Neuronal stem cell (in vitro differentiated cells): ENCODE measurements around the gene PRCD.

Source experiments
- DNase-seq: peaks from one replicate; pipeline ENCODE4 v3.0.0-alpha.2; 2013; ENCODE audit warnings: low spot score
- H2AFZ ChIP-seq: one replicate; pipeline ENCODE4 v1.6.1; 2013; ENCODE audit warnings: mild to moderate bottlenecking, low read length, inconsistent platforms
- H2AK5ac ChIP-seq: 2 replicates; pipeline ENCODE4 v1.6.1; 2013; ENCODE audit warnings: low read depth, mild to moderate bottlenecking, inconsistent platforms, low read length, moderate library complexity, mixed read lengths
- H2BK120ac ChIP-seq: 2 replicates; pipeline ENCODE4 v1.6.1; 2013; ENCODE audit warnings: low read depth, mild to moderate bottlenecking, inconsistent platforms, low read length, moderate library complexity, mixed read lengths
- H2BK12ac ChIP-seq: one replicate; pipeline ENCODE4 v1.6.1; 2013; ENCODE audit warnings: low read length, inconsistent platforms
- H2BK15ac ChIP-seq: 2 replicates; pipeline ENCODE4 v1.6.1; 2013; ENCODE audit warnings: mild to moderate bottlenecking, low read length, inconsistent platforms, mixed read lengths
- H2BK5ac ChIP-seq: one replicate; pipeline ENCODE4 v1.6.1; 2013; ENCODE audit warnings: inconsistent platforms, mild to moderate bottlenecking, low read length, moderate library complexity
- H3K14ac ChIP-seq: one replicate; pipeline ENCODE4 v1.6.1; 2013; ENCODE audit warnings: low read length, inconsistent platforms
- H3K18ac ChIP-seq: 2 replicates; pipeline ENCODE4 v1.6.1; 2013; ENCODE audit warnings: low read length, inconsistent platforms
- H3K23ac ChIP-seq: 2 replicates; pipeline ENCODE4 v1.6.1; 2013; ENCODE audit warnings: low read depth, mild to moderate bottlenecking, mixed read lengths, low read length, inconsistent platforms; ENCODE audit not compliant: poor library complexity
- H3K27ac ChIP-seq: replicated peaks from 3 replicates; pipeline ENCODE4 v1.5.1; 2013; ENCODE audit warnings: low read length, inconsistent platforms
- H3K27me3 ChIP-seq, 3 experiments: 2 replicates each; pipeline ENCODE4 v1.6.1; 2013; ENCODE audit warnings: low read length in 3 of 3, mild to moderate bottlenecking in 2 of 3, inconsistent platforms in 1 of 3, low read depth in 1 of 3, mixed read lengths in 1 of 3, moderate library complexity in 1 of 3; ENCODE audit not compliant: control insufficient read depth in 3 of 3, insufficient read depth in 3 of 3
- H3K36me3 ChIP-seq, 2 donors: replicated peaks in 1 of 2; 2 replicates each; pipeline ENCODE4 v1.6.1; 2013; ENCODE audit warnings: low read length in 2 of 2; ENCODE audit not compliant: control insufficient read depth in 2 of 2, insufficient read depth in 2 of 2
- H3K4ac ChIP-seq: 2 replicates; pipeline ENCODE4 v1.6.1; 2013; ENCODE audit warnings: inconsistent platforms, mild to moderate bottlenecking, low read length, moderate library complexity
- H3K4me1 ChIP-seq, 2 donors: 1 replicate in 1 of 2; 2 replicates in 1 of 2; pipeline ENCODE4 v1.6.1; 2013; ENCODE audit warnings: low read length in 2 of 2, low read depth in 1 of 2; ENCODE audit not compliant: control insufficient read depth in 2 of 2, insufficient read depth in 1 of 2
- H3K4me2 ChIP-seq: one replicate; pipeline ENCODE4 v1.6.1; 2013; ENCODE audit warnings: mild to moderate bottlenecking, low read length, inconsistent platforms; ENCODE audit not compliant: insufficient read depth, poor library complexity, severe bottlenecking
- H3K4me3 ChIP-seq, 2 donors: 2 replicates each; pipeline ENCODE4 v1.5.1; 2013; ENCODE audit warnings: low read length in 2 of 2, mild to moderate bottlenecking in 2 of 2, inconsistent platforms in 1 of 2, moderate library complexity in 1 of 2
- H3K79me1 ChIP-seq: one replicate; pipeline ENCODE4 v1.6.1; 2013; ENCODE audit warnings: low read depth, mild to moderate bottlenecking, inconsistent platforms, low read length, moderate library complexity
- H3K9ac ChIP-seq: one replicate; pipeline ENCODE4 v1.6.1; 2013; ENCODE audit warnings: mild to moderate bottlenecking, low read depth, low read length, inconsistent platforms; ENCODE audit not compliant: poor library complexity
- H3K9me3 ChIP-seq, 2 donors: replicated peaks in 1 of 2; 2 replicates each; pipeline versions ENCODE3 to v1.6.1; 2013; ENCODE audit warnings: low read length in 2 of 2, mild to moderate bottlenecking in 2 of 2, inconsistent platforms in 1 of 2, low read depth in 1 of 2, mixed read lengths in 1 of 2, moderate library complexity in 1 of 2; ENCODE audit not compliant: control insufficient read depth in 2 of 2, insufficient read depth in 1 of 2
- H4K8ac ChIP-seq: one replicate; pipeline ENCODE4 v1.6.1; 2013; ENCODE audit warnings: low read depth, mild to moderate bottlenecking, inconsistent platforms, low read length, moderate library complexity
- H4K91ac ChIP-seq: one replicate; pipeline ENCODE4 v1.6.1; 2013; ENCODE audit warnings: low read length, low read depth, mild to moderate bottlenecking, inconsistent platforms; ENCODE audit not compliant: poor library complexity
- whole genome bisulfite sequencing, 2 donors: extraction: QIAGEN DNeasy Blood & Tissue Kit; methylation state at CpG; one replicate each; pipeline ENCODE4 v1.1.7; 2013; ENCODE audit warnings: missing lambda C conversion rate in 2 of 2, mixed read lengths in 1 of 2; ENCODE audit not compliant: insufficient read length in 2 of 2, insufficient replicate concordance in 1 of 2; ENCODE audit errors: extremely low coverage in 2 of 2; 5-methylcytosine and 5-hydroxymethylcytosine counted together

PRCD gene

GRCh38 chr17:76498876-76499251 lies 41.0 kb upstream of the PRCD start:
- no peak overlapping the region for H4K91ac ChIP-seq
- no peak for DNase-seq
- peaks cover 9 to 28% of the 10 kb centered on the region in 2 donors for H3K4me1 ChIP-seq
- WGBS, 2 donors, result no CpG with 5 or more reads among the region's 4 CpGs
- H3K18ac ChIP-seq, result no peak overlapping the region
- H2BK5ac ChIP-seq, result no peak overlapping the region
- H3K9ac ChIP-seq, result no peak overlapping the region
- no peak overlapping the region for H4K8ac ChIP-seq
- H3K79me1 ChIP-seq, result no peaks in the 10 kb centered on the region
- H3K4me3 ChIP-seq, result no peak overlapping the region
- H2AFZ ChIP-seq, result no peak overlapping the region
- H2BK120ac ChIP-seq, result no peak overlapping the region
- H3K4me2 ChIP-seq, result no peak overlapping the region
- no peak overlapping the region for H3K27ac ChIP-seq
- no peaks in the 10 kb centered on the region for H3K9me3 ChIP-seq
- no peak overlapping the region for H3K14ac ChIP-seq
- no peak overlapping the region for H2AK5ac ChIP-seq
- H3K23ac ChIP-seq, result no peak overlapping the region
- no peak overlapping the region for H2BK15ac ChIP-seq
- H3K4ac ChIP-seq, result no peak overlapping the region
- H3K27me3 ChIP-seq, result peaks cover 5 to 90% (median 14%) of the 10 kb centered on the region in 3 experiments
- no peaks in the 10 kb centered on the region for H3K36me3 ChIP-seq
- no peak overlapping the region for H2BK12ac ChIP-seq

- Histone ChIP-seq H3K27ac (no peak overlapping the region), H4K91ac (no peak overlapping the region), H3K4ac (no peak overlapping the region), H2BK15ac (no peak overlapping the region), H3K27me3 (peaks cover 5 to 86% (median 14%) of the 10 kb centered on the region in 3 experiments), H2BK12ac (no peak overlapping the region), H3K4me1 (peaks cover 9 to 28% of the 10 kb centered on the region in 2 donors), H3K9ac (no peak overlapping the region), H2BK120ac (no peak overlapping the region), H3K23ac (no peak overlapping the region), H3K18ac (no peak overlapping the region), H3K4me3 (no peak overlapping the region), H3K9me3 (no peaks in the 10 kb centered on the region), H4K8ac (no peak overlapping the region), H3K4me2 (no peak overlapping the region), H2BK5ac (no peak overlapping the region), H3K36me3 (no peaks in the 10 kb centered on the region), H3K79me1 (no peaks in the 10 kb centered on the region), H2AFZ (no peak overlapping the region), H3K14ac (no peak overlapping the region), H2AK5ac (peak overlapping the region; percentile 59)
- DNase-seq, result no peak
- WGBS, 2 donors, result no CpG with 5 or more reads among the region's 5 CpGs
Measured at GRCh38 chr17:76499267-76499667, 40.6 kb upstream of the PRCD start.

GRCh38 chr17:76500074-76500746 lies 39.6 kb upstream of the PRCD start:
- Histone ChIP-seq H4K8ac (no peak overlapping the region), H3K4me1 (peaks cover 9 to 28% of the 10 kb centered on the region in 2 donors), H3K23ac (peak overlapping the region; percentile 52), H2BK12ac (no peak overlapping the region), H2AK5ac (no peak overlapping the region), H3K36me3 (no peaks in the 10 kb centered on the region), H3K27me3 (peaks cover 5 to 83% (median 14%) of the 10 kb centered on the region in 3 experiments), H3K27ac (no peak overlapping the region), H3K18ac (no peak overlapping the region), H3K4me2 (peak overlapping the region; percentile 97), H2AFZ (no peak overlapping the region), H3K4ac (no peak overlapping the region), H2BK15ac (no peak overlapping the region), H4K91ac (no peak overlapping the region), H3K9ac (peak overlapping the region; percentile 79), H2BK120ac (no peak overlapping the region), H3K79me1 (no peaks in the 10 kb centered on the region), H3K14ac (no peak overlapping the region), H3K9me3 (no peaks in the 10 kb centered on the region), H3K4me3 (no peak overlapping the region), H2BK5ac (peak overlapping the region; percentile 85)
- DNase-seq, result no peak
- WGBS, 2 donors, result no CpG with 5 or more reads among the region's 17 CpGs

- no peak overlapping the region for H2BK12ac ChIP-seq
- H3K27ac ChIP-seq, result no peak overlapping the region
- no peak overlapping the region for H3K14ac ChIP-seq
- H2BK15ac ChIP-seq, result peak overlapping the region; percentile 60
- no peaks in the 10 kb centered on the region for H3K9me3 ChIP-seq
- H3K4me3 ChIP-seq, result peak overlapping the region in 1 of 2 donors; percentile 81
- peak overlapping the region; percentile 90 for H2AFZ ChIP-seq
- H3K9ac ChIP-seq, result peak overlapping the region; percentile 79
- no peaks in the 10 kb centered on the region for H3K79me1 ChIP-seq
- H3K23ac ChIP-seq, result peak overlapping the region; percentile 52
- DNase-seq, result no peak
- peak overlapping the region; percentile 38 for H3K18ac ChIP-seq
- no peak overlapping the region for H4K8ac ChIP-seq
- no peak overlapping the region for H4K91ac ChIP-seq
- peak overlapping the region; percentile 85 for H2BK5ac ChIP-seq
- H3K4ac ChIP-seq, result no peak overlapping the region
- H3K36me3 ChIP-seq, result no peaks in the 10 kb centered on the region
- peaks cover 9 to 28% of the 10 kb centered on the region in 2 donors for H3K4me1 ChIP-seq
- H3K27me3 ChIP-seq, result peaks cover 5 to 81% (median 14%) of the 10 kb centered on the region in 3 experiments
- no peak overlapping the region for H2BK120ac ChIP-seq
- H2AK5ac ChIP-seq, result no peak overlapping the region
- WGBS, 2 donors, result no CpG with 5 or more reads among the region's 10 CpGs
- H3K4me2 ChIP-seq, result peak overlapping the region; percentile 97
Measured at GRCh38 chr17:76500747-76501017, 39.2 kb upstream of the PRCD start.
